CD14-positive monocyte (primary cell): ENCODE measurements around the gene OLFM2. TPM values are rescaled to one million over a fixed set of nuclear protein-coding genes. Genes with fewer than 3 reads are reported as not detected.

Experiments used
- DNase-seq, 3 donors: peaks; one replicate each; pipeline ENCODE4 v3.0.0-alpha.2; 2011 to 2022
- H2AFZ ChIP-seq: 2 replicates; pipeline ENCODE4 v1.6.0; 2012; ENCODE audit warnings: mild to moderate bottlenecking, low read depth, low read length, inconsistent platforms; ENCODE audit not compliant: insufficient read depth, poor library complexity, severe bottlenecking
- H3K27ac ChIP-seq, 2 donors: 1 replicate in 1 of 2; 2 replicates in 1 of 2; pipeline ENCODE4 v1.5.1; 2012 to 2013; ENCODE audit warnings: low read length in 2 of 2, control low read depth in 1 of 2, inconsistent platforms in 1 of 2, low read depth in 1 of 2, mild to moderate bottlenecking in 1 of 2
- H3K27me3 ChIP-seq, 2 donors: one replicate each; pipeline versions ENCODE4 v1.6.0 to v1.6.1; 2011 to 2013; ENCODE audit warnings: low read length in 2 of 2; ENCODE audit not compliant: control insufficient read depth in 2 of 2, insufficient read depth in 2 of 2
- H3K36me3 ChIP-seq, 2 donors: replicated peaks in 1 of 2; 1 replicate in 1 of 2; 2 replicates in 1 of 2; pipeline versions ENCODE4 v1.5.1 to v1.6.1; 2012 to 2013; ENCODE audit warnings: low read length in 2 of 2, control low read depth in 1 of 2, inconsistent platforms in 1 of 2, mild to moderate bottlenecking in 1 of 2; ENCODE audit not compliant: insufficient read depth in 2 of 2, control insufficient read depth in 1 of 2
- H3K4me1 ChIP-seq, 2 donors: 1 replicate in 1 of 2; 2 replicates in 1 of 2; pipeline versions ENCODE4 v1.5.1 to v1.6.1; 2012 to 2013; ENCODE audit warnings: low read length in 2 of 2, control low read depth in 1 of 2, inconsistent platforms in 1 of 2, mild to moderate bottlenecking in 1 of 2, moderate library complexity in 1 of 2; ENCODE audit not compliant: insufficient read depth in 2 of 2, control insufficient read depth in 1 of 2
- H3K4me2 ChIP-seq: replicated peaks from 2 replicates; pipeline ENCODE3; 2012; ENCODE audit warnings: low read length, moderate library complexity, mild to moderate bottlenecking; ENCODE audit not compliant: poor library complexity, severe bottlenecking; ENCODE audit errors: extremely low read depth
- H3K4me3 ChIP-seq, 3 experiments: fragments of 200-600 bp in 1 of 3; sonication (generic) in 1 of 3; replicated peaks in 1 of 3; 1 replicate in 2 of 3; 2 replicates in 1 of 3; pipeline ENCODE4 v1.5.1; 2011 to 2013; ENCODE audit warnings: low read length in 3 of 3, mild to moderate bottlenecking in 3 of 3, control low read depth in 2 of 3, low read depth in 2 of 3, inconsistent platforms in 1 of 3, moderate library complexity in 1 of 3
- H3K79me2 ChIP-seq: 2 replicates; pipeline ENCODE4 v1.6.0; 2012; ENCODE audit warnings: mild to moderate bottlenecking, control low read depth, inconsistent platforms, low read length, moderate library complexity; ENCODE audit not compliant: insufficient read depth
- H3K9ac ChIP-seq: 2 replicates; pipeline ENCODE4 v1.6.0; 2017; ENCODE audit warnings: low read length, mild to moderate bottlenecking; ENCODE audit not compliant: insufficient read depth, poor library complexity, severe bottlenecking
- H3K9me3 ChIP-seq, 2 donors: replicated peaks in 1 of 2; 1 replicate in 1 of 2; 2 replicates in 1 of 2; pipeline versions ENCODE4 v1.5.1 to v1.6.1; 2012 to 2013; ENCODE audit warnings: low read length in 2 of 2, control low read depth in 1 of 2; ENCODE audit not compliant: control insufficient read depth in 1 of 2, insufficient read depth in 1 of 2
- H4K20me1 ChIP-seq: 2 replicates; pipeline ENCODE4 v1.6.0; 2012; ENCODE audit warnings: mild to moderate bottlenecking, low read length, control low read depth, moderate library complexity; ENCODE audit not compliant: insufficient read depth
- H3K27ac Mint-ChIP-seq, 7 donors: one replicate each; pipeline ENCODE4 v1.8.0; 2020; ENCODE audit warnings: mild to moderate bottlenecking in 7 of 7, mixed read lengths in 7 of 7, moderate library complexity in 6 of 7, inconsistent platforms in 2 of 7
- H3K27me3 Mint-ChIP-seq, 3 donors: one replicate each; pipeline ENCODE4 v1.8.0; 2021 to 2022; ENCODE audit warnings: low read depth in 3 of 3, mild to moderate bottlenecking in 3 of 3, mixed read lengths in 3 of 3, moderate library complexity in 3 of 3, inconsistent platforms in 1 of 3
- H3K36me3 Mint-ChIP-seq, 2 donors: one replicate each; pipeline ENCODE4 v1.8.0; 2020; ENCODE audit warnings: mixed read lengths in 2 of 2, inconsistent platforms in 1 of 2, mild to moderate bottlenecking in 1 of 2
- H3K4me1 Mint-ChIP-seq: one replicate; pipeline ENCODE4 v1.8.0; 2020; ENCODE audit warnings: mild to moderate bottlenecking, mixed read lengths
- H3K4me3 Mint-ChIP-seq, 2 donors: one replicate each; pipeline ENCODE4 v1.8.0; 2020; ENCODE audit warnings: mild to moderate bottlenecking in 2 of 2, mixed read lengths in 2 of 2, moderate library complexity in 1 of 2
- H3K9me3 Mint-ChIP-seq, 7 donors: one replicate each; pipeline ENCODE4 v1.8.0; 2020 to 2022; ENCODE audit warnings: mixed read lengths in 7 of 7, mild to moderate bottlenecking in 6 of 7, moderate library complexity in 6 of 7, inconsistent platforms in 2 of 7
- WGBS: methylation state at CpG from one replicate; pipeline ENCODE4 v1.1.5; 2013; ENCODE audit warnings: missing lambda C conversion rate; ENCODE audit not compliant: insufficient coverage; 5-methylcytosine and 5-hydroxymethylcytosine counted together
- intact Hi-C, 2 donors: fragments of 100-400 bp; cut with micrococcal nuclease; formaldehyde crosslinking; loops; one replicate each; pipeline versions ENCODE4 v1.15.0 to v1.15.1; 2023
- polyA plus RNA-seq, 3 donors: library from polyadenylated mRNA; depleted of rRNA in 1 of 3; unstranded in 2 of 3; stranded (reverse) in 1 of 3; fragments of 300-500 nt in 2 of 3; fragments of >200 nt in 1 of 3; fragmentation: Illumina TruSeq in 2 of 3; gene quantifications; 1 replicate in 2 of 3; 2 replicates in 1 of 3; pipeline ENCODE4 v1.2.3, GENCODE V29; 2012 to 2021
- TF ChIP-seq, protein P1 (sequence below): fragments of 200-600 bp; IDR thresholded peaks from one replicate; pipeline ENCODE4 v1.8.0; 2022; ENCODE audit warnings: antibody characterized with exemption, mild to moderate bottlenecking

The OLFM2 gene
- polyA plus RNA-seq, 3 donors = not detected

DNA sequence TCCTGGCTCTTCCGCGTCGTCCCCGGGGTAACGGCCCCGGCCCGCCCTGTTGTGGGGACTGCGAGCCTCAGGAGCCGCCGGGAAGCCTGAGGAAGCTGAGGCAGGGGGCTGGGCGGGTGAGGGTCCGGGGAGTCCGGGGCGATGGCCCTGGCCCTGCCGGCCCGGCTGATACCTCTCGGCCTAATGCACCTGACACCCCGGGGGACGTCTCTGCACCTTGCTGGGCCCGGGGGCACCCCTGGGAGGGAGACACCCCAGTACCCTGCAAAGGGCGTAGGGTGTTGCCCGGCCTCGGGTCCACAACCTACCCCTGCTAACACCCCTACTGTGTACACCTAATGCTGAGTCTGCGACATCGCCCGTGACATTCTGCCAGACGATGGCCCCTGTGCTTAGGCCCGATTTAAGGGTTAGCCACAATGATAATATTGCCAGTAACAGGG lies 100.8 kb downstream of the OLFM2 start:
- H3K9me3 ChIP-seq = no peaks in the 10 kb centered on the region
- Mint-ChIP-seq H3K27me3 (peaks cover 0 to 2% (median 0%) of the 10 kb centered on the region in 3 donors), H3K4me1 (peaks cover 12% of the 10 kb centered on the region), H3K9me3 (peaks cover 0 to 3% (median 0%) of the 10 kb centered on the region in 7 donors), H3K36me3 (peaks cover 20 to 37% of the 10 kb centered on the region in 2 donors), H3K4me3 (peak overlapping the region; percentile 65 to 78), H3K27ac (peak overlapping the region in 5 of 7 donors; percentile 3 to 81 (median 58))
- peak overlapping the region; percentile 62 to 86 (median 64) for H3K4me3 ChIP-seq
- H3K27ac ChIP-seq = peak overlapping the region in 1 of 2 donors; percentile 71
- peak overlapping the region; percentile 83 for H2AFZ ChIP-seq
- intact Hi-C loops = loop anchor here in 1 of 2 donors (1.0 kb wide), 1 partner anchor 16 kb away; the partner anchor contains the start of gene FBXL12
- peaks cover 25 to 31% of the 10 kb centered on the region in 2 donors for H3K36me3 ChIP-seq
- no peak for DNase-seq
- TF ChIP-seq, protein P1, sequence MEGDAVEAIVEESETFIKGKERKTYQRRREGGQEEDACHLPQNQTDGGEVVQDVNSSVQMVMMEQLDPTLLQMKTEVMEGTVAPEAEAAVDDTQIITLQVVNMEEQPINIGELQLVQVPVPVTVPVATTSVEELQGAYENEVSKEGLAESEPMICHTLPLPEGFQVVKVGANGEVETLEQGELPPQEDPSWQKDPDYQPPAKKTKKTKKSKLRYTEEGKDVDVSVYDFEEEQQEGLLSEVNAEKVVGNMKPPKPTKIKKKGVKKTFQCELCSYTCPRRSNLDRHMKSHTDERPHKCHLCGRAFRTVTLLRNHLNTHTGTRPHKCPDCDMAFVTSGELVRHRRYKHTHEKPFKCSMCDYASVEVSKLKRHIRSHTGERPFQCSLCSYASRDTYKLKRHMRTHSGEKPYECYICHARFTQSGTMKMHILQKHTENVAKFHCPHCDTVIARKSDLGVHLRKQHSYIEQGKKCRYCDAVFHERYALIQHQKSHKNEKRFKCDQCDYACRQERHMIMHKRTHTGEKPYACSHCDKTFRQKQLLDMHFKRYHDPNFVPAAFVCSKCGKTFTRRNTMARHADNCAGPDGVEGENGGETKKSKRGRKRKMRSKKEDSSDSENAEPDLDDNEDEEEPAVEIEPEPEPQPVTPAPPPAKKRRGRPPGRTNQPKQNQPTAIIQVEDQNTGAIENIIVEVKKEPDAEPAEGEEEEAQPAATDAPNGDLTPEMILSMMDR = no peak
- peak overlapping the region; percentile 76 for H3K9ac ChIP-seq
- H3K27me3 ChIP-seq = no peaks in the 10 kb centered on the region
- H3K79me2 ChIP-seq = peaks cover 27% of the 10 kb centered on the region
- H3K4me2 ChIP-seq = peak overlapping the region; percentile 91
- peaks cover 11 to 14% of the 10 kb centered on the region in 2 donors for H3K4me1 ChIP-seq
- H4K20me1 ChIP-seq = no peaks in the 10 kb centered on the region
- WGBS = 3% methylated on average over 27 of the region's 28 CpGs

DNA sequence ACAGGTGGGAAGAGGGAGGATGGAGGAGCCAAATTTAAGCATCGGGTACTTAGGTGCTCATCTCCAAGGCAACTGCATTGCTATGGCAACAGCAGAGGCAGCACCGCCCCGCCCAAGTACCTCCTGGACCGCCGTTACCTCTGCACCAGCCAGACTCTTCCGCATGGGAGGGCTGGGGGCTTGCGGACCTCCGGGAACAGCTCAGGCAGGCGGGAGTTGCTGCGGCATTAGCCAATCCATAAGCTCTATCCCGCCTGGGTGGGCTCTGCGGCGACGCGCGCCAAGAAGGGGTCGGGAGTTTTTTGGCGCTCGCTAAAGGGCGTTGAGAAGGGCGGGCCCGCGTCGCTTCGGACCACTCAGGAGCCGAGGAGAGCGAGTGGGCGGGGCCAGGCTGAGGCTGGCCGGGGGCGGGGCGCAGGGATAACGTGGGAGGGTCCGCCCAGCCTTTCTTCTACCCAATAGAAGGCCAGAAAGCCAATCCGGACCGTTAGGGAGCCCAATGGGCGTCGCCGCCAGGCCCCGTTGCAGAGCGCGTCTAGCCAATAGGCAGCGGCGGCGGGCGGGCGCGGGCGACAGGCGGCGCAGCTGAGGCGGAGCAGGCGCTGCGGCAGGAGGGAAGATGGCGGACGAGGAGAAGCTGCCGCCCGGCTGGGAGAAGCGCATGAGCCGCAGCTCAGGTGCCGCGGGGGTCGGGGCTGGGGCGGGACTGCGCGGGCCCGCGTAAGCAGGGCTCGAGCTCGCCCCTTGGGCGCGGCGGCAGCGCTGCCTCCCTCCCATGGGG lies 101.4 kb downstream of the OLFM2 start, which contains the start of gene PIN1:
PIN1 (plus strand) TSS at position 593 of the 781 bp plus-strand sequence; CDS start at position 620, 27 bp downstream.
- Histone ChIP-seq H3K4me1 (peaks cover 11 to 14% of the 10 kb centered on the region in 2 donors), H3K9me3 (no peaks in the 10 kb centered on the region), H2AFZ (peak within 1 kb of the TSS; percentile 83), H3K27ac (peak within 1 kb of the TSS; percentile 3 to 71), H3K27me3 (no peaks in the 10 kb centered on the region), H4K20me1 (no peaks in the 10 kb centered on the region), H3K79me2 (peaks cover 33% of the 10 kb centered on the region), H3K9ac (peak within 1 kb of the TSS; percentile 76), H3K4me3 (peak within 1 kb of the TSS; percentile 62 to 86 (median 64)), H3K4me2 (peak within 1 kb of the TSS; percentile 91), H3K36me3 (peaks cover 23 to 31% of the 10 kb centered on the region in 2 donors)
- Mint-ChIP-seq H3K36me3 (peaks cover 19 to 37% of the 10 kb centered on the region in 2 donors), H3K27ac (peak within 1 kb of the TSS; percentile 50 to 95 (median 87)), H3K4me3 (peak within 1 kb of the TSS; percentile 86 to 91), H3K9me3 (peaks cover 0 to 2% (median 0%) of the 10 kb centered on the region in 7 donors), H3K27me3 (peaks cover 0 to 2% (median 0%) of the 10 kb centered on the region in 3 donors), H3K4me1 (peaks cover 12% of the 10 kb centered on the region)
- 0% methylated on average over 73 of the region's 73 CpGs for WGBS
- TF ChIP-seq, protein P1 = peak; percentile 52
- intact Hi-C loops = loop anchor here in 1 of 2 donors (1.0 kb wide), 1 partner anchor 16 kb away; the partner anchor contains the start of gene FBXL12
- DNase-seq = peak; percentile 98 to 100 (median 99)
